Mammary epithelial cell (primary cell): ENCODE measurements around the gene ABHD1.

Source experiments
- CTCF ChIP-seq, 2 donors: IDR thresholded peaks in 1 of 2; conservative IDR thresholded peaks in 1 of 2; 2 replicates each; pipeline ENCODE4 v1.5.1; 2011 to 2012; ENCODE audit warnings: inconsistent platforms in 2 of 2, low read length in 2 of 2, mild to moderate bottlenecking in 2 of 2, control low read depth in 1 of 2, low read depth in 1 of 2; ENCODE audit not compliant: insufficient read depth in 1 of 2; ENCODE audit errors: extremely low read depth in 1 of 2
- EZH2 ChIP-seq: IDR thresholded peaks from 2 replicates; pipeline ENCODE4 v1.6.1; 2012; ENCODE audit warnings: low read length, inconsistent platforms, borderline replicate concordance

- TF ChIP-seq EZH2 = no peak
- TF ChIP-seq CTCF (conservative IDR thresholded peaks at IDR 0.05 in 1 of 2, IDR thresholded peaks at IDR 0.05 in 1 of 2; ENCODE audit: extremely low read depth in 1 of 2, insufficient read depth in 1 of 2, low read depth in 1 of 2, low read length in 2 of 2) = no peak
These were observed 35.0 kb upstream of the ABHD1 start for GRCh38 chr2:27088634-27089033.
